NCI-H2171 treated with DMSO at 0.1 percent for 48 hours (cell line): ENCODE measurements around the gene TRIM48.
"Not testable (repeated sequence)": the region's sequence is repeated elsewhere in the genome, so short reads cannot be mapped to it uniquely, and the experiment has no call there.

ENCODE experiments used
- DNase-seq: peaks from one replicate; lab custom pipeline; 2025; lab: John Stamatoyannopoulos, UW

Gene TRIM48, protein sequence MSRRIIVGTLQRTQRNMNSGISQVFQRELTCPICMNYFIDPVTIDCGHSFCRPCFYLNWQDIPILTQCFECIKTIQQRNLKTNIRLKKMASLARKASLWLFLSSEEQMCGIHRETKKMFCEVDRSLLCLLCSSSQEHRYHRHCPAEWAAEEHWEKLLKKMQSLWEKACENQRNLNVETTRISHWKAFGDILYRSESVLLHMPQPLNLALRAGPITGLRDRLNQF

DNA sequence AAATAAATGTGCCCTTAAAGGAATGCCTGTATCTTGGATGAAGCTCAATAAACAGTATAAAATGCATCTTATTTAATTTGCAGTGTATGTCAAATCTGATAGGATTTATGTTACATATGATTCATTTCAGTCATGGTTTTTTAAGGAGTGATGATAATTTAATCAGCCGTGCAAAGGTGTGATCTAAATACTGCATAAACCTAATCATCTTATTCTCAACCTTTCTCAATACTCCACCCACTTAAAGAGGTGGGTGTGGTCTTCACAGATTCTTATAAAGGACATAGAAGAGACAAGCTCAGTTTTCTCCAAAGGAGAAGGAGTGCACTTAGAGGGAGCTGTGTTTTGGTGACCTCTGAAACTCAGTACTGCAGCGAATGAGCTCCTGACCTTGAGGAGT is at the start of gene TRIM48:
TRIM48 (plus strand) TSS at position 301 of the 400 bp plus-strand sequence. CDS start 113 bp downstream, outside the sequence.
- not testable (repeated sequence) for DNase-seq

- DNase-seq: not testable (repeated sequence)
These were observed 23.6 kb upstream of the TRIM48 start for GRCh38 chr11:55238316-55238715.

DNA sequence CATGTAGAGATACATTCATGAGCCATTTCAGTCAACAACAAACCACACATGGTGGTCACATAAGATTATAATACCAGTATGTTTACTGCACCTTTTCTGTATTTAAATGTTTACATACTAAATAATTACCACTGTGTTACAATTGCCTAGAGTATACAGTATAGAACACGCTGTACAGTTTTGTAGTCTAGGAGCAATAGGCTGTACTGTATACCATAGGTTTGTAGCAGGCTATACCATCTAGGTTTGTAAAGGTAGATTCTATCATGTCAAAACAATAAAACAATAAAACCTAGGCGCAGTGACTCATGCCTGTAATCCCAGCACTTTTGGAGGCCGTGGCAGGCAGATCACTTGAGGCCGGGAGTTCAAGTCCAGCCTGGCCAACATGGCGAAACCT is 1.1 kb downstream of the TRIM48 start:
- DNase-seq: no peak
